HepG2 (cell line): ENCODE data around the gene ARL2. TPM values are rescaled to one million over a fixed set of nuclear protein-coding genes. Genes with fewer than 3 reads are reported as not detected.

Experiments used
- ARNTL ChIP-seq: sonication (generic); formaldehyde crosslinking; IDR thresholded peaks from 2 replicates; pipeline ENCODE4 v1.4.0; 2020; ENCODE audit warnings: mild to moderate bottlenecking, missing genetic modification reagents
- CENPBD1 ChIP-seq: sonication (generic); formaldehyde crosslinking; IDR thresholded peaks from 2 replicates; pipeline ENCODE4 v1.8.0; 2022; ENCODE audit warnings: missing genetic modification reagents, low read depth, mild to moderate bottlenecking, borderline replicate concordance
- ETV5 ChIP-seq: IDR thresholded peaks from 2 replicates; pipeline ENCODE4 v1.6.1; 2018; ENCODE audit warnings: missing biosample characterization, missing genetic modification reagents, inconsistent platforms, borderline replicate concordance
- HES4 ChIP-seq: sonication (generic); formaldehyde crosslinking; IDR thresholded peaks from 2 replicates; pipeline ENCODE4 v1.9.0; 2021; ENCODE audit warnings: mild to moderate bottlenecking, missing genetic modification reagents, borderline replicate concordance
- PHF21A ChIP-seq: sonication (generic); formaldehyde crosslinking; IDR thresholded peaks from 2 replicates; pipeline ENCODE4 v1.5.0; 2020; ENCODE audit warnings: mild to moderate bottlenecking, missing genetic modification reagents
- SAFB2 ChIP-seq: sonication (generic); formaldehyde crosslinking; IDR thresholded peaks from 2 replicates; pipeline ENCODE4 v1.5.1; 2020; ENCODE audit warnings: missing genetic modification reagents, low read depth, mild to moderate bottlenecking, borderline replicate concordance
- SNAPC2 ChIP-seq: sonication (generic); formaldehyde crosslinking; IDR thresholded peaks from 2 replicates; pipeline ENCODE4 v1.8.1; 2022; ENCODE audit warnings: mild to moderate bottlenecking, missing genetic modification reagents
- SP4 ChIP-seq: sonication (generic); formaldehyde crosslinking; IDR thresholded peaks from 2 replicates; pipeline ENCODE4 v1.8.1; 2023; ENCODE audit warnings: mild to moderate bottlenecking, missing genetic modification reagents
- ZNF234 ChIP-seq: sonication (generic); formaldehyde crosslinking; conservative IDR thresholded peaks from 2 replicates; pipeline ENCODE4 v1.5.1; 2020; ENCODE audit warnings: mild to moderate bottlenecking, missing genetic modification reagents
- ZNF292 ChIP-seq: sonication (generic); formaldehyde crosslinking; IDR thresholded peaks from 2 replicates; pipeline ENCODE4 v1.8.1; 2022; ENCODE audit warnings: mild to moderate bottlenecking, low read depth, missing genetic modification reagents, borderline replicate concordance
- ZNF496 ChIP-seq: sonication (generic); formaldehyde crosslinking; IDR thresholded peaks from 2 replicates; pipeline ENCODE4 v1.8.1; 2023; ENCODE audit warnings: mild to moderate bottlenecking, moderate library complexity, missing genetic modification reagents; ENCODE audit not compliant: insufficient replicate concordance
- ZNF547 ChIP-seq: sonication (generic); formaldehyde crosslinking; IDR thresholded peaks from 2 replicates; pipeline ENCODE4 v1.5.1; 2020; ENCODE audit warnings: mild to moderate bottlenecking, missing genetic modification reagents
- polyA plus RNA-seq, 8 experiments: library from polyadenylated mRNA; depleted of rRNA in 3 of 8; stranded (reverse) in 7 of 8; unstranded in 1 of 8; fragments of >200 nt; fragmentation: Illumina TruSeq in 4 of 8; extraction: Trizol in 4 of 8; gene quantifications; 2 replicates each; pipeline versions ENCODE4 v1.2.1 to v1.2.3, GENCODE V29; 2011 to 2016; ENCODE audit warnings: low read depth in 4 of 8, missing spikeins in 1 of 8, mixed read lengths in 1 of 8; ENCODE audit not compliant: insufficient read depth in 1 of 8
- total RNA-seq, 5 experiments: library from RNA; depleted of rRNA; stranded (reverse); fragments of >200 nt; fragmentation: Illumina TruSeq; extraction: Trizol; gene quantifications; 2 replicates each; pipeline ENCODE4 v1.2.3, GENCODE V29; 2016; ENCODE audit warnings: low read depth in 1 of 5
- TF ChIP-seq, protein P1 (sequence below): sonication (generic); formaldehyde crosslinking; conservative IDR thresholded peaks from 2 replicates; pipeline ENCODE4 v1.4.0; 2020; ENCODE audit warnings: missing genetic modification reagents
- TF ChIP-seq, protein P2 (sequence below): IDR thresholded peaks from 2 replicates; pipeline ENCODE4 v1.6.1; 2018; ENCODE audit warnings: missing genetic modification reagents, mild to moderate bottlenecking, missing compliant biosample characterization
- TF ChIP-seq, protein P3 (sequence below): sonication (generic); formaldehyde crosslinking; IDR thresholded peaks from 2 replicates; pipeline ENCODE4 v1.5.1; 2020; ENCODE audit warnings: mild to moderate bottlenecking, missing genetic modification reagents, moderate library complexity
- TF ChIP-seq, protein P4 (sequence below): sonication (generic); formaldehyde crosslinking; conservative IDR thresholded peaks from 2 replicates; pipeline ENCODE4 v1.4.0; 2020; ENCODE audit warnings: mild to moderate bottlenecking, missing genetic modification reagents, moderate library complexity

The ARL2 gene
- total and polyA plus RNA-seq, 2 of the 13 experiments (the other 11 are each of a cell fraction or from before 2014, with no cell fraction given) = 82.9 to 84.4 TPM

DNA sequence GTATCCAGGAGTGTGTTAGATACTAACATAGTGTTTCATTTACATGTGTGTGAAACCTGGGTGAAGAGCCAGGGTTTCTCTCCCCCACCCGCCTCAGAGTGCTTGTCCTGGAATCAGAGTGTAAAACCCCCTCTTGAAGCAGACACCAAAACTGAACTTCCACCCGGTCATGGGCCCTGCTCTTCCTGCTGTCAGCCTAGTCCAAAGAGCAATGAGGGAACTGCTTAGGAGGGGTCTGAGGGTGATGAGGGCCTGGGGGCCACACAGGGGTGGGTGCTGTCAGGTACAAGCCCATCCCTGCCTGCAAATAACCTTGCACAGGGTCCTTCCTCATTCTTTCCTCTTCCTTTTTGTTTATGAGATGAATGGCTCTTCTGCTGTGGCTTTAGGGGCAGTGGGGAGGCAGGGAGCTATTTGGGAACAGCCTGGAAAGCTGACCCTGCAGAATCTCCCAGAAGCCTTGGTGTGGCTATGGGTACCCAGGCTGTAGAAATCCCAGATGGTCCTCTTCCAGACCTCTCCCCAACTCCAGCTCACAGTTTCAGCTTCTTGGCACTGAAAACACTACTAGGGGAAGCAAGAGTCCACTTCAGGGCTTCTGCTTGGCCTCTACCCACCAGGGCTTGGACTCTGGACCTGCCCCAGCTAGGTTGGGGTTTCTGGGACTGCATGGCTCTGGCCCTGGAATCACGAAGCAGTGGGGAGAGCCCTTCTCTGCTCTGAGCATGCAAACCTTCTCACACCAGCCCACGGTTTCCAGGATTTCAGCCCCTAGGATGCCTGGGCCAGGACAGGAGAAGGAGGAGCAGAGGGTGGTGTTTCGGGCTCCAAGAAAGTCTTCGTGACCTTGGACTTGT, 25.7 kb upstream of the ARL2 start (continued):
- TF ChIP-seq HES4 (CRISPR knock-in tag) (no peak), PHF21A (peak; percentile 35; the same call in 1 of the 2 replicates), ZNF234 (CRISPR knock-in tag) (no peak), ARNTL (CRISPR knock-in tag) (no peak), ZNF292 (CRISPR knock-in tag) (no peak), ZNF496 (CRISPR knock-in tag) (no peak), SAFB2 (CRISPR knock-in tag) (no peak), SP4 (CRISPR knock-in tag) (no peak), ZNF547 (CRISPR knock-in tag) (no peak), ETV5 (no peak), SNAPC2 (no peak), CENPBD1 (CRISPR knock-in tag) (no peak)
- TF ChIP-seq, protein P1, sequence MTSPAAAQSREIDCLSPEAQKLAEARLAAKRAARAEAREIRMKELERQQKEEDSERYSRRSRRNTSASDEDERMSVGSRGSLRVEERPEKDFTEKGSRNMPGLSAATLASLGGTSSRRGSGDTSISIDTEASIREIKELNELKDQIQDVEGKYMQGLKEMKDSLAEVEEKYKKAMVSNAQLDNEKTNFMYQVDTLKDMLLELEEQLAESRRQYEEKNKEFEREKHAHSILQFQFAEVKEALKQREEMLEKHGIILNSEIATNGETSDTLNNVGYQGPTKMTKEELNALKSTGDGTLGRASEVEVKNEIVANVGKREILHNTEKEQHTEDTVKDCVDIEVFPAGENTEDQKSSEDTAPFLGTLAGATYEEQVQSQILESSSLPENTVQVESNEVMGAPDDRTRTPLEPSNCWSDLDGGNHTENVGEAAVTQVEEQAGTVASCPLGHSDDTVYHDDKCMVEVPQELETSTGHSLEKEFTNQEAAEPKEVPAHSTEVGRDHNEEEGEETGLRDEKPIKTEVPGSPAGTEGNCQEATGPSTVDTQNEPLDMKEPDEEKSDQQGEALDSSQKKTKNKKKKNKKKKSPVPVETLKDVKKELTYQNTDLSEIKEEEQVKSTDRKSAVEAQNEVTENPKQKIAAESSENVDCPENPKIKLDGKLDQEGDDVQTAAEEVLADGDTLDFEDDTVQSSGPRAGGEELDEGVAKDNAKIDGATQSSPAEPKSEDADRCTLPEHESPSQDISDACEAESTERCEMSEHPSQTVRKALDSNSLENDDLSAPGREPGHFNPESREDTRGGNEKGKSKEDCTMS = no peak
- TF ChIP-seq, protein P2, sequence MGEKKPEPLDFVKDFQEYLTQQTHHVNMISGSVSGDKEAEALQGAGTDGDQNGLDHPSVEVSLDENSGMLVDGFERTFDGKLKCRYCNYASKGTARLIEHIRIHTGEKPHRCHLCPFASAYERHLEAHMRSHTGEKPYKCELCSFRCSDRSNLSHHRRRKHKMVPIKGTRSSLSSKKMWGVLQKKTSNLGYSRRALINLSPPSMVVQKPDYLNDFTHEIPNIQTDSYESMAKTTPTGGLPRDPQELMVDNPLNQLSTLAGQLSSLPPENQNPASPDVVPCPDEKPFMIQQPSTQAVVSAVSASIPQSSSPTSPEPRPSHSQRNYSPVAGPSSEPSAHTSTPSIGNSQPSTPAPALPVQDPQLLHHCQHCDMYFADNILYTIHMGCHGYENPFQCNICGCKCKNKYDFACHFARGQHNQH = 0 out of 2 replicates have a peak, but pooled peaks have one; percentile 3
- TF ChIP-seq, protein P3, sequence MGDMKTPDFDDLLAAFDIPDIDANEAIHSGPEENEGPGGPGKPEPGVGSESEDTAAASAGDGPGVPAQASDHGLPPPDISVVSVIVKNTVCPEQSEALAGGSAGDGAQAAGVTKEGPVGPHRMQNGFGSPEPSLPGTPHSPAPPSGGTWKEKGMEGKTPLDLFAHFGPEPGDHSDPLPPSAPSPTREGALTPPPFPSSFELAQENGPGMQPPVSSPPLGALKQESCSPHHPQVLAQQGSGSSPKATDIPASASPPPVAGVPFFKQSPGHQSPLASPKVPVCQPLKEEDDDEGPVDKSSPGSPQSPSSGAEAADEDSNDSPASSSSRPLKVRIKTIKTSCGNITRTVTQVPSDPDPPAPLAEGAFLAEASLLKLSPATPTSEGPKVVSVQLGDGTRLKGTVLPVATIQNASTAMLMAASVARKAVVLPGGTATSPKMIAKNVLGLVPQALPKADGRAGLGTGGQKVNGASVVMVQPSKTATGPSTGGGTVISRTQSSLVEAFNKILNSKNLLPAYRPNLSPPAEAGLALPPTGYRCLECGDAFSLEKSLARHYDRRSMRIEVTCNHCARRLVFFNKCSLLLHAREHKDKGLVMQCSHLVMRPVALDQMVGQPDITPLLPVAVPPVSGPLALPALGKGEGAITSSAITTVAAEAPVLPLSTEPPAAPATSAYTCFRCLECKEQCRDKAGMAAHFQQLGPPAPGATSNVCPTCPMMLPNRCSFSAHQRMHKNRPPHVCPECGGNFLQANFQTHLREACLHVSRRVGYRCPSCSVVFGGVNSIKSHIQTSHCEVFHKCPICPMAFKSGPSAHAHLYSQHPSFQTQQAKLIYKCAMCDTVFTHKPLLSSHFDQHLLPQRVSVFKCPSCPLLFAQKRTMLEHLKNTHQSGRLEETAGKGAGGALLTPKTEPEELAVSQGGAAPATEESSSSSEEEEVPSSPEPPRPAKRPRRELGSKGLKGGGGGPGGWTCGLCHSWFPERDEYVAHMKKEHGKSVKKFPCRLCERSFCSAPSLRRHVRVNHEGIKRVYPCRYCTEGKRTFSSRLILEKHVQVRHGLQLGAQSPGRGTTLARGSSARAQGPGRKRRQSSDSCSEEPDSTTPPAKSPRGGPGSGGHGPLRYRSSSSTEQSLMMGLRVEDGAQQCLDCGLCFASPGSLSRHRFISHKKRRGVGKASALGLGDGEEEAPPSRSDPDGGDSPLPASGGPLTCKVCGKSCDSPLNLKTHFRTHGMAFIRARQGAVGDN (CRISPR knock-in tag) = peak; percentile 54
- TF ChIP-seq, protein P4, sequence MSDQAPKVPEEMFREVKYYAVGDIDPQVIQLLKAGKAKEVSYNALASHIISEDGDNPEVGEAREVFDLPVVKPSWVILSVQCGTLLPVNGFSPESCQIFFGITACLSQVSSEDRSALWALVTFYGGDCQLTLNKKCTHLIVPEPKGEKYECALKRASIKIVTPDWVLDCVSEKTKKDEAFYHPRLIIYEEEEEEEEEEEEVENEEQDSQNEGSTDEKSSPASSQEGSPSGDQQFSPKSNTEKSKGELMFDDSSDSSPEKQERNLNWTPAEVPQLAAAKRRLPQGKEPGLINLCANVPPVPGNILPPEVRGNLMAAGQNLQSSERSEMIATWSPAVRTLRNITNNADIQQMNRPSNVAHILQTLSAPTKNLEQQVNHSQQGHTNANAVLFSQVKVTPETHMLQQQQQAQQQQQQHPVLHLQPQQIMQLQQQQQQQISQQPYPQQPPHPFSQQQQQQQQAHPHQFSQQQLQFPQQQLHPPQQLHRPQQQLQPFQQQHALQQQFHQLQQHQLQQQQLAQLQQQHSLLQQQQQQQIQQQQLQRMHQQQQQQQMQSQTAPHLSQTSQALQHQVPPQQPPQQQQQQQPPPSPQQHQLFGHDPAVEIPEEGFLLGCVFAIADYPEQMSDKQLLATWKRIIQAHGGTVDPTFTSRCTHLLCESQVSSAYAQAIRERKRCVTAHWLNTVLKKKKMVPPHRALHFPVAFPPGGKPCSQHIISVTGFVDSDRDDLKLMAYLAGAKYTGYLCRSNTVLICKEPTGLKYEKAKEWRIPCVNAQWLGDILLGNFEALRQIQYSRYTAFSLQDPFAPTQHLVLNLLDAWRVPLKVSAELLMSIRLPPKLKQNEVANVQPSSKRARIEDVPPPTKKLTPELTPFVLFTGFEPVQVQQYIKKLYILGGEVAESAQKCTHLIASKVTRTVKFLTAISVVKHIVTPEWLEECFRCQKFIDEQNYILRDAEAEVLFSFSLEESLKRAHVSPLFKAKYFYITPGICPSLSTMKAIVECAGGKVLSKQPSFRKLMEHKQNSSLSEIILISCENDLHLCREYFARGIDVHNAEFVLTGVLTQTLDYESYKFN (CRISPR knock-in tag) = peak; percentile 79
